NCI-H1092 (cell line): ENCODE measurements around the gene ZNF594.
"Not testable (repeated sequence)": the region's sequence is repeated elsewhere in the genome, so short reads cannot be mapped to it uniquely, and the experiment has no call there.

Source experiments
- DNase-seq: peaks from one replicate; lab custom pipeline; 2025; lab: John Stamatoyannopoulos, UW

ZNF594 gene

DNA sequence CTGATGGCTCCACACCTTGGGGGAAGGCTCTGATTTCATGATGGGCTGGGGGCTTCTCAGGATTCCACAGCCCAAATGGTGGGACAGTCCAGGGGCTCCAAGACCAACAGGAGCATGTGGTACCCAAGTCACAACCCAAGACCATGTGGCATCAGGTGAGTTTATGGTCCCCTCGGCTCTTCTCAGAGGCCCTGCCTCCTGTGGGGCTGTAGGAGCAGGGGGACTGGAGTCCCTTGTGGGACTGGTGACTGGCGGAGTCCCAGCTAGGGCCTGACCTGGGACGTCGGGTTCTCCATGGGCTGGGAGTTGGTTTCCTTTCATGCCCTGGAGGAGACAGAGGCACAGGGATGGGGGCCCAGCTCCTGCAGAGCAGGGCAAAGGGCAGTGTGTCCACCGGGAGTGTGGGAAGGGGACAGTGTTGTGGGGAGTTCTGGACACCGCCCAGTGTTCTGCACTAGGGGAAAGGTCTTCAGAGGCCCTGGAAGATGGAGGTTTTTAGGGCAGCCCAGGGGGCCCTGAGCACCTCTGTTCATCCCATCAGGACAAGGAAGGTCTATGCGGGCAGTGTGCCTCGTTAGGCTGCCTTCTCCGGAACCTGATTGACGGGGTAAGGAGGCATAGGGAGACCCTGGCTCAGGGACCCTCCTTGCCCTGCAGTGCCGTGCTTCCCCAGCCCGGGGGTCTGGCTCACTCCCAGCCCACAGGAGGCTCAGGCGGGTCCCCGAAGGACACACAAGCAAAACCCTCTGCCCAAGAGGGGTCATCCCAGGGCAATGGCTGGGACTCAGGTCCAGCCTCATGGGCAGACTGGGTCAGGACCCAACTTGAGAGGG, 54.9 kb downstream of the ZNF594 start:
- not testable (repeated sequence) for DNase-seq

DNA sequence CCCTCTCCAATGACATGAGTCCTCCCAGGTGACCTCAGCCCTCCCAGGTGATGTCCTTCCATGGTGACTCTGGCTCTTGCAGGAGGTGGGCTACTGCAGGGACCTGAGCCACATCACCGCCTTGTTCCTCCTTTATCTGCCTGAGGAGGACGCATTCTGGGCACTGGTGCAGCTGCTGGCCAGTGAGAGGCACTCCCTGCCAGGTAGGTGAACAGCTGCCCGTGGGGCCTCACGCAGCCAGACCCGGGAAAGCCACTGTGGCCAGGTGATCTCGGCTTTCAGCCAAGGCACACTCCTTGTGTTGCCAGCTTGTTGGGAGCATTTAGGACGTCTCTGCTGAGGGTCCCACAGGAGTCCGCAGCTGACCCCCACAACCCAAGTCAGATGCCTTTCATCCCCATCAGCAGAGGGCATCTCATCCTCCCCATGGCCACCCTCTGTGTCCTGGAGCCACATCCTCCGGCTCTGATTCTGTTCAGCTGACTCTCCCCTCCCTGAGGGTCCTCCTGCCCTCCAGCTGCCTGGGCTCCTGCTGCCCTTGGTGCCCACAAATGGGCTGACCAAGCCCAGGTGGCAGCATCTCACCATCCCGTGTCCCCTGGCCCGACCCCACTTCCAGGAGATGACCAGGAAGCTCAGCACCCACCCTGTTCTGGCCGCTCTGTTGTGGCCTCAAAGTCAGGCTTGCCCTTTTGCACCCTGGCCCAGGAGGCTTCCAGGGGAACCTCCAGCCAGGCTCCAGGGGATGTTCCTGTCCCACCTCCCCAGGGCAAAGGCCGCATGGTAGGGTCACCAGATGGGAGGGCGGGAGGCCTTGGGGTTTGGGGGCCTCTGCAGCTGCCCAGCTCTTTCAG, 55.7 kb downstream of the ZNF594 start:
- no peak for DNase-seq

DNA sequence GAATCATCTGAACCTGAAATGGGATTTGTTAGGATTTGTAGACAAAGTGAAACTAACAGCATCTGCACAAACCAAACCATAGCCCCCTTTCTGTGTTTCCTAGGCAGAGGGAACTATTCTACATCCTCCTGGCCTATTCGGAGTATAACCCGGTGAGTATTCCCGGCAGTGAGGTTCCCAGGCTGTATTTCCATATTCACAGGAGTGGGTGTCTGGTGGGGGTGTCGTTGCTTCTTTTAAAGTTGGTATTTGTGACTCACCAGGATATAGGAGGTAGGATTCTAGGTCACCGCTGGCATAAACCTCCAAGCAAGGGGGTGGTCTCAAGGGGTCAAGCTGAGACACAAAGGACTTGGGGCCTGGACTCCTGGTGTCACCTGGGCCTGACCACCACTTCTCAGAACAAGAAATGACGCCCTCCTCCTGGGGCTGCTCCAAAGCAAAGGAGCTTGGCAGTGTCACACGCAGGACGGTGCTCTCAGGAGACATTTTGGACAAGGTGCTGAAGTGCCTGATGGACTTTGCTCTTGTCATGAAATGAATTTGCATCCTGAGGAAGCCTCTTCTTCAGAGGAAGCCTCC, 56.4 kb downstream of the ZNF594 start:
- DNase-seq, result not testable (repeated sequence)

DNA sequence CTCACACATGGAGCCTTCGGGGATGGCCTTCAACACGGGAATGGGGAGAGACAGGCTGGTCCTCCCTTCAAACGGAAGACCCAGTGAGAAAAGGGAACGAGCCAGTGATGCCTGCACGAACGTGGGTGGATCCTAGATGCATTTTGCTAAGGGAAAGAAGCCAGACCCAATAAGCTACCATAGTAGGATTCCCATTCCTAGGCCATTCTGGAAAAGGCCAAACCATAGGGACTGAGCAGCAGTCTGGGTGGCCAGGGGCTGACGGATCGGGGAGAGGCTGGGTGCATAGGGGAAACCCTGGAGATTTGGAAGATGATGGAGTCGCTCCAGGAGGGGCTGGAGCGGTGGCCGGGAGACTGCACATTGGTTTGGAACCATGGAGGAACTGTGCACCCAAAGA, 57.1 kb downstream of the ZNF594 start:
- DNase-seq, result not testable (repeated sequence)

- not testable (repeated sequence) for DNase-seq
Measured at GRCh38 chr17:5133961-5134360, 57.7 kb downstream of the ZNF594 start.

- DNase-seq, result no peak
Measured at GRCh38 chr17:5133311-5133710, 58.4 kb downstream of the ZNF594 start.

GRCh38 chr17:5132503-5133225, 59.0 kb downstream of the ZNF594 start:
- not testable (repeated sequence) for DNase-seq

DNA sequence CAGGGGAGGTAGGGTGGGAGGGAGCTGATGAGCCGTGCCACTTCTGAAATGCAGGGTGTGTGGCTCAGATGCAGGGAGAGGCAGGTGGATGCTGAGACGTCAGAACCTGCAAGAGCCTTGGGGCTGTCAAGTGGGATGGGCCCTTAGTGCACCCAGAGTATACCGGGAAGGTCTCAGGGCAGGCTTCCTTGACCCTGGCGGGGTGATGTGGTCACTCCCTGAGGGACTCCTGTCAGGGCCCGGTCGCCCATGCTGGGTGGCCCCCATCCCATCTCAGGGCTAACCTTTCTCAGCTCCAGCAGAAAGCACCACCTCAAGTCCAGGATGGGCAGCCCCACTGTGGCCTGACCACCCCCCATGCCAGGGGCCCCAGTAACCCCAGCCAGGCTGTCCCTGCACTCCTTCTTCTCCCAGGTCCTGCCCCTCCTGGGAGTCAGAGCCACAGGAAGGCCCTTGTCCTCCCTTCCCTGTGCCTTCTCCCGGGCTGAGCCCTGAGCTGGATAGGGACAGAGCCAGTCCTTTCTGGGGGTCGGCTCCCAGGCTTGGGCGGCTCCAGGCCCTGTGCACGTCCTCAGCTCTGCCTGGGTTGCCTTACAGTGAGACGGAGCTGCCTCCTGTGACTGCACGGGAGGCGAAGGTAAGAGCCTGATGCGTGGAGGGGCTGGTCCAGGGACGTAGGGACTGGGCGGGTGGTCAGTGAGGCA, 59.7 kb downstream of the ZNF594 start:
- not testable (repeated sequence) for DNase-seq

DNA sequence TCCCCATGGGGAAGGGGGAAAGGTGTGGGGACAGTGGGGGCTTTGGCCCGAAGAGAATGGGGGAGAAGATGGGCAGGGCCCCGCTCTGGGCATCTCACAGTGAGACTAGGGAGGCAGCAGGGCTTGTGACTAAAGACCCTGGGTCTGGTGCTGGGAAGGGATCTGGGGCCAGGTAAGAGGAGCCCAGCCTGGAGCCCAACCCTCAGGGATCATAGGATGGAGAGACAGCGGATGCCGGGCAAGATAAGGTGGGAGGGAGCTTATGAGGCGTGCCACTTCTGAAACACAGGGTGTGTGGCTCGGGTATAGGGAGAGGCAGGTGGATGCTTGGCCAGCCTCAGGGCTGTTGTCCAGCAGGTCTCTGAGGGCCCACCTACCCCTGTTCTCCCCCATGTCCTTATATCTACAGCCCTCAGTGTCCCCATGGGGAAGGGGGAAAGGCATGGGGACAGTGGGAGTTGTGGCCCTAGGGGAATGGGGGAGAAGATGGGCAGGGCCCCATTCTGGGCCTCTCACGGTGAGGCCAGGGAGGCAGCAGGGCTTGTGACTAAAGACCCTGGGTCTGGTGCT, 60.4 kb downstream of the ZNF594 start:
- DNase-seq, result no peak

- DNase-seq, result not testable (repeated sequence)
Measured at GRCh38 chr17:5130687-5131086, 61.0 kb downstream of the ZNF594 start.

DNA sequence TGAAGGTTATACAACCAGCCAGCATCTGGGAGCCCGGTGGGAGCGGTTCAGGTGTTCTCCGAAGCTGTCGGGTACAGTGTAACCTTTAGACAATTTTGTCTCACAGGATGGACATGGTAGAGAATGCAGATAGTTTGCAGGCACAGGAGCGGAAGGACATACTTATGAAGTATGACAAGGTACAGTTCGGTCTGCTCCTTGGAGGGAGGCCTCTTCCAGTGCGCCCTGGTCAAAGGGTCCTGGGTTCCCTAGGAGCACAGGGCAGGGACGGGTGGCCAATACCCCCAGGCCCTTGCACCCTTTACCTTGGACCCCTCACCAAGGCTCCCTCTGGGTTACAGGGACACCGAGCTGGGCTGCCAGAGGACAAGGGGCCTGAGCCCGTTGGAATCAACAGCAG, 61.4 kb downstream of the ZNF594 start:
- not testable (repeated sequence) for DNase-seq

GRCh38 chr17:5129770-5130169, 61.9 kb downstream of the ZNF594 start:
- not testable (repeated sequence) for DNase-seq
